ENCODE data around the gene RLN3. TPM values are rescaled to one million over a fixed set of nuclear protein-coding genes. Genes with fewer than 3 reads are reported as not detected.

Gene RLN3
- total and polyA plus RNA-seq, 9 of the 15 experiments (the other 6 are each of a cell fraction or from before 2014, with no cell fraction given): 0.31 to 1.2 (median 0.71) TPM; not detected in 6

GRCh38 chr19:14023404-14024235 is 4.3 kb upstream of the RLN3 start (continued):
- TF ChIP-seq ID3 (CRISPR knock-in tag; IDR thresholded peaks at IDR 0.05) (no peak), ID3 (tag; IDR thresholded peaks at IDR 0.05) (peak; percentile 73; the same call in 1 of the 2 replicates), ARNT (IDR thresholded peaks at IDR 0.05) (peak in 1 of 2 experiments; percentile 33; a peak in 1 of 4 replicates), ZBTB2 (IDR thresholded peaks at IDR 0.05) (0 out of 2 replicates have a peak, but pooled peaks have one; percentile 18), MITF (IDR thresholded peaks at IDR 0.05) (no peak), POLR2AphosphoS5 (IDR thresholded peaks at IDR 0.05; ENCODE audit: control insufficient read depth, insufficient read depth, low read depth, low read length) (no peak), RFX1 (IDR thresholded peaks at IDR 0.05) (no peak), SETDB1 (IDR thresholded peaks at IDR 0.05; ENCODE audit: low read length) (no peak), NRF1 (conservative IDR thresholded peaks at IDR 0.05 in 1 of 2, IDR thresholded peaks at IDR 0.05 in 1 of 2) (peak; percentile 19 to 35; a peak in 1 of 4 replicates), EGR1 (conservative IDR thresholded peaks at IDR 0.05) (no peak), FOXM1 (IDR thresholded peaks at IDR 0.05; ENCODE audit: low read depth) (0 out of 2 replicates have a peak, but pooled peaks have one; percentile 16), FOXM1 (CRISPR knock-in tag; IDR thresholded peaks at IDR 0.05; ENCODE audit: low read depth) (no peak), HNRNPK (IDR thresholded peaks at IDR 0.05; ENCODE audit: low read depth, low read length, poor library complexity, severe bottlenecking) (no peak), HMGN3 (IDR thresholded peaks at IDR 0.05; ENCODE audit: borderline replicate concordance, extremely low read depth, insufficient read length, low read depth, low read length) (no peak), LARP7 (IDR thresholded peaks at IDR 0.05) (0 out of 2 replicates have a peak, but pooled peaks have one; percentile 19), ZC3H8 (IDR thresholded peaks at IDR 0.05) (no peak), HDAC2 (IDR thresholded peaks at IDR 0.05) (peak; percentile 63), BRF2 (IDR thresholded peaks at IDR 0.05; ENCODE audit: borderline replicate concordance, insufficient read depth, insufficient read length) (no peak), BRCA1 (IDR thresholded peaks at IDR 0.05) (no peak), BRCA1 (CRISPR knock-in tag; IDR thresholded peaks at IDR 0.05) (no peak), RHOXF2B (CRISPR knock-in tag; conservative IDR thresholded peaks at IDR 0.05) (no peak)

Data from K562 (cell line).